GM10248 (cell line): ENCODE data around the gene CRKL.

Experiments used
- CTCF ChIA-PET: fragments of 300-600 bp; sonication (Branson Sonifier 250); formaldehyde crosslinking; extraction: SDS; loops from one replicate; lab custom pipeline; 2021; ENCODE audit warnings: antibody characterized with exemption; lab: Yijun Ruan, JAX
- POLR2A ChIA-PET: fragments of 350-650 bp; sonication (Branson Sonifier 250); formaldehyde crosslinking; extraction: SDS; loops from one replicate; lab custom pipeline; 2020; ENCODE audit warnings: antibody characterized with exemption; lab: Yijun Ruan, JAX
- DNase-seq: peaks from one replicate; pipeline ENCODE4 v3.0.0; 2012; ENCODE audit errors: extremely low spot score
- CTCF ChIP-seq: IDR thresholded peaks from 2 replicates; pipeline ENCODE4 v1.5.1; 2012; ENCODE audit warnings: mild to moderate bottlenecking, low read depth; ENCODE audit errors: extremely low read depth, missing control alignments, control extremely low read depth

The CRKL gene

GRCh38 chr22:20963201-20964052, 46.2 kb downstream of the CRKL start:
- CTCF ChIA-PET, result interaction anchor here (0.9 to 3.3 kb wide), 8 partner anchors 9 to 78 kb away, joined by 3 to 22 read pairs (median 4); partner anchors contain the start of genes LZTR1 and THAP7
- no peak for TF ChIP-seq CTCF

GRCh38 chr22:20964090-20964798, 47.0 kb downstream of the CRKL start:
- CTCF ChIA-PET, result interaction anchor here (1.3 to 3.3 kb wide), 4 partner anchors 8 to 78 kb away, joined by 3 to 22 read pairs (median 8); partner anchors contain the start of gene LZTR1
- POLR2A ChIA-PET, result no interaction called here
- no peak for TF ChIP-seq CTCF
- DNase-seq, result no peak

More at GRCh38 chr22:20963201-20964052, 46.2 kb downstream of the CRKL start:
- DNase-seq, result no peak
- POLR2A ChIA-PET, result no interaction called here

DNA sequence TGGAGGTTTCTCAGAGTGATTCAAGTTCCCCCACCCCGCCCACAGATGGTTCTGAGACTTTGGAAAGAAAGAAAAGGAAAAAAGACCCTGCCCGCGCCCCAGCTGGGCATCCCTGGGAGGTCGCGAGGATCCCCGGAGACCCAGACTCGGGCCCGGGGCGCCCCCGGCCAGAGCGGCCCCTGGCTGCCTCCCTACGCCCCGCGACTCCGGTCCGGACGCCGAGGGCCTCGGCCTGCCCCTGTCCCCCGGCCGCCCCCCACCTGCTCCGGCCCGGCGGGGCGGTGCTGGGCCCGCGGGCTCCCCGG, 47.5 kb downstream of the CRKL start:
- no peak for DNase-seq
- ChIA-PET CTCF (interaction anchor here (1.3 to 2.4 kb wide), 2 partner anchors 17 to 79 kb away, joined by 3 to 11 read pairs; partner anchors contain the start of gene LZTR1), POLR2A (no interaction called here)
- no peak for TF ChIP-seq CTCF

DNA sequence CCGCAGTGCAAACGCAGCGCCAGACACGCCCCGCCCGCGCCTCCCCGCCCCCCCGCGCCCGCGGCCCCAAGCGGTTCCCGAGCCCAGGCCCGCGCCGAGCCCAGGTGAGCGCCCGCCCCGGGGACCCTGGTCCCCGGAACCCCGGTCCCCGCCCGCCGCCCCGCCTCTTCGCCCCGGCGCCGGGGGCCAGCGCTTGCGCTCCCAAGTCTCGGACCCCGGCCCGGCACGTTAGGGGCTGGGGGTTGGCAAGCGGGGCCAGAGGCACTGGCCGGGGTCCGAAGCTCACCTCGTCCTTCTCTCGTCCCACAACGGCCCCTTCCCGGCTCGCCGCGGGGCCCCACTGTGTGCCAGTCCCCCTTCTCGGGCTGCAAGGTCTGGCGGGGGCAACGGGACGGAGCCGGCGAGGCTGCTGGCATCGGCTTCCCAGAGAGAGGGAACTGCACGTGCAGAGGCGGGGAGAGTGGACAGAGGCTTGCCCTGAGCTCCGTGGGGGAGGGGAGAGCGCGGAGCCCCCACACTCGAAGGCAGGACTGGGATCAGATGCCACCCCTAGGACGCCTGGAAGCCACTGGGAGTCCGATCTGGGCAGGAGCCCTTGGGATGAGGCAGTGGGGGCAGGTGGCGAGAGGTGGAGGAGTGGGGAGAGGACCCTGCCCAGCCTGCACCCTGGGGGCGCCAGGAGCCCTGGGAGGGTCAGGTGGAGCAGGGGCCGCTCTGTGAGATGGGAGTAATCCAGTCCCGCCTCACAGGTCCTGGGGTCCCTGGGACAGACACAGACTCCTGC, 48.1 kb downstream of the CRKL start:
- no peak for TF ChIP-seq CTCF
- ChIA-PET CTCF (interaction anchor here (1.3 to 2.4 kb wide), 2 partner anchors 16 to 79 kb away, joined by 3 to 11 read pairs; partner anchors contain the start of gene LZTR1), POLR2A (no interaction called here)
- DNase-seq, result no peak

DNA sequence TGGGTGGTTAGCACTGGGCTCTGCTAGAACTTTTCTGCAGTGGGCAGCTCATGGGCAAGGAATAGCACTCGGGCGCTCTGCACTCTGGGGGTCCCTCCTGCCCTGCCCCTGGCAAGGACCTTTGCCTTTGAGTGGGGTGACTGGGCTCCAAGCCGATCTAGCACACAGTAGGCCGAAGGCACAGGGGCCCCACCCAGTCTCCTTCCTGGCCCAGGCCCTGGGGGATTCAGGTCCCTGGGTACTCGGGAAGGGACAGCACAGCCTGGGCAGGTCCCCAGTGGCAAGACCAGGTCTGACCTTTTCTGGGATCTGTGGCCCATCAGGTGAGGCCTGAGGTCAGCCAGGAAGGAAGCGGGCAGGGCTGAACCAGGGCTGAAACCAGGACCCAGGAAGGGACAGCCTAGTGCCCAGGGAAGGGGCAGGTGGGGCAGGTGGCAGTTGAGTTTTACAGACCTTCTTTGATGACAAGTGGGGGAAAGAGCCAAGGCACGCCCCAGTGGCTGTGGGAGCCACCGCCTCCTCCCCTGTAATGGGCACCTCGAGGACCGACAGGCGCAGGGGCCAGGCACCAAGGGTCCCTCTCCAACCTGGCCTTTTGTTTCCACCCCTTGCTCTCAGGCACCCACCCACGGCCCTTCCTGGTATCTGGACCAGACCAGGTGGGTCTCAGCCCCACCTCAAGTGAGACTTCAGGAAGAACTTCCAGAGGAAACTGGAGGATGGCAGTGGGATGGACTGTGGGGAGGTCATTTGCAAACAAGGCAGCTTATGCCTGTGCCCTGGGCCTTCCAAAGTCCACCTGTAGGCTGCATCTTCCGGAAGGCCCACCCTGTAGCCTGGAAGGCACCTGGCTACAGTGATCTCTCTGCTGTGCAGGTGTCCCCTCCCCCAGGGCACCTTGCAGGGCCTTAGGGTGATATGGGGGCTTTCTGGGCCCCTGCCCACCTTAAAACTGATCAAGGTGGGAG, 49.0 kb downstream of the CRKL start:
- ChIA-PET CTCF (interaction anchor here (1.3 to 2.7 kb wide), 2 partner anchors 16 to 80 kb away, joined by 3 to 9 read pairs; partner anchors contain the start of gene LZTR1), POLR2A (no interaction called here)
- no peak for DNase-seq
- TF ChIP-seq CTCF, result no peak
